ENCODE data around the gene TRIM62.
A peak's percentile ranks its signal among the peaks of the same experiment; 100 is the strongest.
"Not testable (repeated sequence)": the region's sequence is repeated elsewhere in the genome, so short reads cannot be mapped to it uniquely, and the experiment has no call there.

TRIM62 gene

DNA sequence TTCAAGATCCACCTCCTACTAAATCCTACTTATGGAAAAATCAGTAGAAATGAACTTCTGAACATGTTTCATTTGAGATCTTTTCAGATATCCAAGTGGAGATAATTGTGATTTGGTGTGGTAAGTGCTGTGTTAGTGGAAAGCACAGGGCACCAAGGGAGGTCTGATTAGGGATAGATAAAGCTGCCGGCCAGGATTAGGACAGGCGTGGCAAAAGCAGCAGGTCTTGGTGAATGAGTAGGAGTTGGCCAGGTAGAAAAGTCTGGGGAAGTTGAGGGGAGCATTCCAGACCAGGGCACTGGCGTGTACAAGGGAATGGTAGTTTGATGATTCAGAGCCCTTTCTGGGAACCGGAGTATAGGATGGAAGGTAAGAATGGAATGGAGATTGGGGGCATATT lies 53.1 kb downstream of the TRIM62 start:
- Histone ChIP-seq H3K9me3 (no peaks in the 10 kb centered on the region), H3K4me3 (ENCODE audit: low read depth, low read length) (no peak overlapping the region), H3K36me3 (no peaks in the 10 kb centered on the region), H3K4me1 (no peaks in the 10 kb centered on the region), H3K27me3 (no peaks in the 10 kb centered on the region)
- TF ChIP-seq, protein P1, sequence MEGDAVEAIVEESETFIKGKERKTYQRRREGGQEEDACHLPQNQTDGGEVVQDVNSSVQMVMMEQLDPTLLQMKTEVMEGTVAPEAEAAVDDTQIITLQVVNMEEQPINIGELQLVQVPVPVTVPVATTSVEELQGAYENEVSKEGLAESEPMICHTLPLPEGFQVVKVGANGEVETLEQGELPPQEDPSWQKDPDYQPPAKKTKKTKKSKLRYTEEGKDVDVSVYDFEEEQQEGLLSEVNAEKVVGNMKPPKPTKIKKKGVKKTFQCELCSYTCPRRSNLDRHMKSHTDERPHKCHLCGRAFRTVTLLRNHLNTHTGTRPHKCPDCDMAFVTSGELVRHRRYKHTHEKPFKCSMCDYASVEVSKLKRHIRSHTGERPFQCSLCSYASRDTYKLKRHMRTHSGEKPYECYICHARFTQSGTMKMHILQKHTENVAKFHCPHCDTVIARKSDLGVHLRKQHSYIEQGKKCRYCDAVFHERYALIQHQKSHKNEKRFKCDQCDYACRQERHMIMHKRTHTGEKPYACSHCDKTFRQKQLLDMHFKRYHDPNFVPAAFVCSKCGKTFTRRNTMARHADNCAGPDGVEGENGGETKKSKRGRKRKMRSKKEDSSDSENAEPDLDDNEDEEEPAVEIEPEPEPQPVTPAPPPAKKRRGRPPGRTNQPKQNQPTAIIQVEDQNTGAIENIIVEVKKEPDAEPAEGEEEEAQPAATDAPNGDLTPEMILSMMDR (IDR thresholded peaks at IDR 0.05; ENCODE audit: low read depth, low read length), result no peak
- no peak for DNase-seq

DNA sequence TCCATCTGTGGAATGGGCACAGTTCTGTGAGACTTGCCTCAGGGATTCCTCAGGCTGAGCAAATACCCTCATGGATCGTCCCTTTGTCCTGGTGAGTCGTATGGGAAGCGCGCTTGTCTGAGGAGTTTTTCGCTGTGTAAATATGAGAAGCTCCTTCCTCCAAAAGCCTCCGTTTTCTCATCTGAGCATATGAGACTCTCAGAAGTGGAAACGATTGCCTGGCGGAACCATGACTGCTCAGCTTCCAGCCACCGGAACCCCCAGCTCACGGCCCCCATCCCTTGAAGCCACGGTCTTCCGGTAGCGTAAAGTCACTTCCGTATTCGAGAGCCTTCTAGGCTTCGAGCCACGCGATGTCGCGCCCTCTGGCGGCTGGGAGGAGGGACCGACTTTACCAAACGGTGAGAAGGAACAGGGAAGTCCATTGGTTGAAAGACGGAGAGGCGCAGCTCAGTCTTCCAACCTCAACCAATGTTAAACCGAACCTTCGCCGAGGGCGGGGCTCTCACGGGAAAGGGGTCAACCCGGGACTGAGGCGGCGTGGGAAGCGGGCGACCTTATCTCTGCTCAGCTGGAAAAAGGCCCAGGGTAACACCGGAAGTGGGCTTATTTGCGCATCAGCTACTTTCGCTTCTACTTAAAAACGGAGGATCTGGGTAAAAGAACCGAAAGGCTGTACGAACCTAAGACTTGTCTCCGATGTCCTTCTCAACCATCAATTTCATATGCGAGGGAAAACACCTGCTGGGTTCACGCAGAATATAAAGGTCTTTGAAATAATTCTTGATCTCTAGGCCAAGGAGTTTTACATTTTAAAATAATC lies 54.6 kb downstream of the TRIM62 start:
- no peaks in the 10 kb centered on the region for H3K9me3 ChIP-seq
- H3K4me3 ChIP-seq (ENCODE audit: low read depth, low read length), result peak overlapping the region; percentile 95
- no peaks in the 10 kb centered on the region for H3K36me3 ChIP-seq
- H3K4me1 ChIP-seq, result no peaks in the 10 kb centered on the region
- no peaks in the 10 kb centered on the region for H3K27me3 ChIP-seq
- TF ChIP-seq, protein P1 (IDR thresholded peaks at IDR 0.05; ENCODE audit: low read depth, low read length), result peak; percentile 75
- peak; percentile 94 for DNase-seq

DNA sequence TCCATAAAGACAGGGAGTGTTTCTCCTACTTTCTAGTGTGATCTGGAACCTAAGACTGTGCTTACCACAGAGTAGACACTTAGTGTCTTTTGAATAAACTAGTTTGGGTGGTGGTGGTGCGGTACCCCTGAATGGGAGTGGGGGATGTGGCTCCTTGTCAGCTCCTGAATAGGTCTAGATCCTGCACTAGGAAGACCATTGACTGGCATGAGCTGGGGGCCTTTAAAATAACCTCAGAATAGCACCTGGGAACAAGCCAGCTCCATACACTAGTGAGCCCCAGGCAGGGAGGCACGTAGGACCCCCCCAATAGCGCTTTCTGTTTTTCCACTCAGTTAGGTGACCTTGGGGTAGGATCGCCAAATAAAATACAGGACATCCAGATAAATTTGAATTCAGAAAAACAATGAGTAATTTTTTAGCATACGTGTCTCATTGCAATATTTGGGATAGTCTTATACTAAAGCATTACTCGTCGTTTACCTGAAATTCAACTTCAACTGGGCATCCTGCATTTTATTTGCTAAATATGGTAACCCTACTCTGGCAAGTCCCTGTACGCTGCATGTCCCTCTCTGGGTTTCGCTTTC lies 55.3 kb downstream of the TRIM62 start:
- no peak for DNase-seq

DNA sequence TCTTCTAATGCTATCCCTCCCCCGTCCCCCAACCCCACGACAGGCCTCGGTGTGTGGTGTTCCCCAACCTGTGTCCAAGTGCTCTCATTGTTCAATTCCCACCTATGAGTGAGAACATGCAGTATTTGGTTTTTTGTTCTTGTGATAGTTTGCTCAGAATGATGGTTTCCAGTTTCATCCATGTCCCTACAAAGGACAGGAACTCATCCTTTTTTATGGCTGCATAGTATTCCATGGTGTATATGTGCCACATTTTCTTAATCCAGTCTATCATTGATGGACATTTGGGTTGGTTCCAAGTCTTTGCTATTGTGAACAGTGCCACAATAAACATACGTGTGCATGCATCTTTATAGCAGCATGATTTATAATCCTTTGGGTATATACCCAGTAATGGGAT lies 57.2 kb downstream of the TRIM62 start:
- not testable (repeated sequence) for H3K36me3 ChIP-seq; H3K4me1 ChIP-seq; H3K9me3 ChIP-seq; H3K27me3 ChIP-seq; DNase-seq; H3K4me3 ChIP-seq (ENCODE audit: low read depth, low read length)

More for the DNA sequence above, 55.3 kb downstream of the TRIM62 start:
- TF ChIP-seq, protein P1 (IDR thresholded peaks at IDR 0.05; ENCODE audit: low read depth, low read length), result no peak
- Histone ChIP-seq H3K4me1 (no peaks in the 10 kb centered on the region), H3K4me3 (ENCODE audit: low read depth, low read length) (peak overlapping the region; percentile 95), H3K27me3 (no peaks in the 10 kb centered on the region), H3K36me3 (no peaks in the 10 kb centered on the region), H3K9me3 (no peaks in the 10 kb centered on the region)

DNA sequence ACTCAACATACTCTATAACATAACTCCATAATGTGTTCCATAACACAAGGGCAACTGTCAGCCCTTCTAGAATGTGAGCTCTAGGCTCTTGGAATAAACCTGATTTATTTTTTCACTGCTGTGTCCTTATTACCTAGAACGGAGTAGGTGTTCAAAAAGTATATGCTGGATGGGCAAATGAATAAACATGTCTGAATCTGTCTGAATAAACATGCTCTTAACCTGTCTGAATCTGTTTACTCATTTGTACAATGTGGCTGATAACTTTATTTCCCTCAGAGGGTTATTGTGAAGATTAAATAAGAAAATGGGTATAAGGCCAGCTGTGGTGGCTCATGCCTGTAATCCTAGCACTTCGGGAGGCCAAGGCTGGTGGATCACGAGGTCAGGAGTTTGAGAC lies 58.6 kb downstream of the TRIM62 start:
- Histone ChIP-seq H3K27me3 (no peaks in the 10 kb centered on the region), H3K9me3 (no peaks in the 10 kb centered on the region), H3K4me1 (no peaks in the 10 kb centered on the region), H3K36me3 (no peaks in the 10 kb centered on the region), H3K4me3 (ENCODE audit: low read depth, low read length) (no peak overlapping the region)
- no peak for DNase-seq
- TF ChIP-seq, protein P1 (IDR thresholded peaks at IDR 0.05; ENCODE audit: low read depth, low read length), result no peak

DNA sequence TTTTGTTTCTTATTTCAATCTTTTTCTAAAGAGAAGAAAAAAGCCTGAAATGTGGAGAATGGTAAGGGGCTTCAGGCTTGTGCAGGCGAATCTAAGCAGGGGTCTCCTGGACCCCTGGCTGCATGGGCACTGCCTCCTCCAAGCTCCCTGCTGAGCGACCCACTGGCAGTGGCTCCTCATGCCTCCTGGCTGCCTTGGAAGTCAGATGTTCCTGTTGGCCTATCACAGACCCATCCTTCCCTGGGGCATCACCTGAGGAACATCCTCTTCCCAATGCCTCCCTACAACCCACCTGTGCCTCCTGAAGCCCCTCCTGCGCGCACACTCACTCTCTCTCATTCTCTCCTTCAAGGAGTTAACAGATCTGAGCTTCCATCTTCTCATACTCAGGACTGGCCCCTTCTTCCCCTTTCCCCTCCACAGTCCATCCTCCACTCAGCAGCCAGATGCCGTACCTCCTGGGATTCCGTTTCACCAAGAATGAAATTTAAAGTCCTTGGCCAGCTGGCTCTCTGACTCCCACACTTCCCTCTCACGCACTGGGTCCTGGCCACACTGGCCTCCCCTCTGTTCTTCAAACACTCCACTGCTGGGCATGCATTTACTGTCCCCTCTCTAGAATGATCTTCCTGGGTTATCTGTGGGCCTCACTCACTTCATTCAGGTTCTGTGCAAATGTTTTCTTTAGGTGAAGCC lies 59.2 kb downstream of the TRIM62 start:
- DNase-seq, result no peak
- Histone ChIP-seq H3K36me3 (no peaks in the 10 kb centered on the region), H3K27me3 (no peaks in the 10 kb centered on the region), H3K4me3 (ENCODE audit: low read depth, low read length) (no peak overlapping the region), H3K9me3 (no peaks in the 10 kb centered on the region), H3K4me1 (no peaks in the 10 kb centered on the region)
- TF ChIP-seq, protein P1 (IDR thresholded peaks at IDR 0.05; ENCODE audit: low read depth, low read length), result no peak

All from BE2C (cell line).